SJSA1 (cell line): ENCODE data around the gene OSTC. TPM values are rescaled to one million over a fixed set of nuclear protein-coding genes. Genes with fewer than 3 reads are reported as not detected.

Source experiments
- DNase-seq, 2 experiments: peaks; one replicate each; pipeline ENCODE4 v3.0.0-alpha.2; 2015 to 2020; ENCODE audit warnings: low spot score in 2 of 2, low read depth in 1 of 2
- H3K27ac ChIP-seq: fragments of 250-450 bp; sonication (Bioruptor Pico); 2 replicates; pipeline ENCODE4 v1.5.1; 2020; ENCODE audit warnings: mild to moderate bottlenecking, moderate library complexity
- H3K27me3 ChIP-seq: fragments of 250-450 bp; sonication (Bioruptor Pico); replicated peaks from 2 replicates; pipeline ENCODE4 v1.5.1; 2020; ENCODE audit warnings: mild to moderate bottlenecking, moderate library complexity
- H3K36me3 ChIP-seq: fragments of 250-450 bp; sonication (Bioruptor Pico); 2 replicates; pipeline ENCODE4 v1.5.1; 2020; ENCODE audit warnings: mild to moderate bottlenecking
- H3K4me1 ChIP-seq: fragments of 250-450 bp; sonication (Bioruptor Pico); replicated peaks from 2 replicates; pipeline ENCODE4 v1.6.1; 2021; ENCODE audit warnings: mild to moderate bottlenecking
- H3K4me3 ChIP-seq: fragments of 250-450 bp; sonication (Bioruptor Pico); 2 replicates; pipeline ENCODE4 v1.5.1; 2020; ENCODE audit warnings: mild to moderate bottlenecking
- H3K9me3 ChIP-seq: fragments of 250-450 bp; sonication (Bioruptor Pico); replicated peaks from 2 replicates; pipeline ENCODE4 v1.5.1; 2020; ENCODE audit warnings: mild to moderate bottlenecking
- total RNA-seq: library from RNA; depleted of rRNA; stranded (reverse); fragments of >200 nt; shearing (Covaris generic); gene quantifications from 2 replicates; pipeline ENCODE4 v1.2.3, GENCODE V29; 2014; rRNA removed

Gene OSTC
- total RNA-seq: 266 and 503 TPM in 2 replicates

- peak within 1 kb of the TSS; percentile 67 for H3K4me3 ChIP-seq
- DNase-seq: peak; percentile 96
- H3K4me1 ChIP-seq: peaks cover 5% of the 10 kb centered on the region
- peak within 1 kb of the TSS; percentile 97 for H3K27ac ChIP-seq
- no peaks in the 10 kb centered on the region for H3K27me3 ChIP-seq
- peaks cover 28% of the 10 kb centered on the region for H3K36me3 ChIP-seq
- no peaks in the 10 kb centered on the region for H3K9me3 ChIP-seq
These were observed at the start of gene OSTC for GRCh38 chr4:108650212-108651013. OSTC (plus strand) TSS chr4:108650599; CDS start chr4:108650656, 57 bp downstream.

- H3K4me3 ChIP-seq: no peak overlapping the region
- H3K9me3 ChIP-seq: no peaks in the 10 kb centered on the region
- H3K27ac ChIP-seq: no peak overlapping the region
- H3K4me1 ChIP-seq: no peaks in the 10 kb centered on the region
- H3K36me3 ChIP-seq: no peaks in the 10 kb centered on the region
- DNase-seq: no peak
- H3K27me3 ChIP-seq: no peaks in the 10 kb centered on the region
These were observed 49.3 kb upstream of the OSTC start for GRCh38 chr4:108601106-108601505.

GRCh38 chr4:108601532-108601931, 48.9 kb upstream of the OSTC start:
- no peak for DNase-seq
- Histone ChIP-seq H3K36me3 (no peaks in the 10 kb centered on the region), H3K9me3 (no peaks in the 10 kb centered on the region), H3K27me3 (no peaks in the 10 kb centered on the region), H3K27ac (no peak overlapping the region), H3K4me3 (no peak overlapping the region), H3K4me1 (no peaks in the 10 kb centered on the region)

- DNase-seq: no peak
- H3K36me3 ChIP-seq: no peaks in the 10 kb centered on the region
- H3K27ac ChIP-seq: no peak overlapping the region
- no peaks in the 10 kb centered on the region for H3K9me3 ChIP-seq
- no peak overlapping the region for H3K4me3 ChIP-seq
- H3K27me3 ChIP-seq: no peaks in the 10 kb centered on the region
- no peaks in the 10 kb centered on the region for H3K4me1 ChIP-seq
These were observed 48.2 kb upstream of the OSTC start for GRCh38 chr4:108602163-108602562.

- H3K27me3 ChIP-seq: no peaks in the 10 kb centered on the region
- DNase-seq: no peak
These were observed 43.2 kb upstream of the OSTC start for GRCh38 chr4:108607079-108607815.

GRCh38 chr4:108611365-108611764, 39.0 kb upstream of the OSTC start:
- Histone ChIP-seq H3K27me3 (no peaks in the 10 kb centered on the region), H3K36me3 (no peaks in the 10 kb centered on the region), H3K4me3 (peak overlapping the region; percentile 8; the same call in 1 of the 2 replicates), H3K4me1 (no peaks in the 10 kb centered on the region), H3K9me3 (no peaks in the 10 kb centered on the region), H3K27ac (no peak overlapping the region)
- no peak for DNase-seq

More at GRCh38 chr4:108607079-108607815, 43.2 kb upstream of the OSTC start:
- Histone ChIP-seq H3K4me3 (no peak overlapping the region), H3K27ac (no peak overlapping the region), H3K9me3 (no peaks in the 10 kb centered on the region), H3K36me3 (no peaks in the 10 kb centered on the region), H3K4me1 (no peaks in the 10 kb centered on the region)

GRCh38 chr4:108612365-108612764, 38.0 kb upstream of the OSTC start:
- Histone ChIP-seq H3K4me1 (no peaks in the 10 kb centered on the region), H3K27ac (no peak overlapping the region), H3K36me3 (no peaks in the 10 kb centered on the region), H3K9me3 (no peaks in the 10 kb centered on the region), H3K27me3 (no peaks in the 10 kb centered on the region), H3K4me3 (no peak overlapping the region)
- no peak for DNase-seq

GRCh38 chr4:108619372-108620100, 30.9 kb upstream of the OSTC start:
- H3K9me3 ChIP-seq: no peaks in the 10 kb centered on the region
- DNase-seq: no peak
- H3K36me3 ChIP-seq: peaks cover 39% of the 10 kb centered on the region
- no peak overlapping the region for H3K27ac ChIP-seq
- no peaks in the 10 kb centered on the region for H3K27me3 ChIP-seq
- H3K4me3 ChIP-seq: peak overlapping the region; percentile 61
- H3K4me1 ChIP-seq: peaks cover 10% of the 10 kb centered on the region; the same call in 1 of the 2 replicates

GRCh38 chr4:108620101-108620932, 30.1 kb upstream of the OSTC start, which contains the start of gene RPL34:
RPL34 (plus strand) TSS chr4:108620576; CDS start chr4:108621960, 1,384 bp downstream.
- Histone ChIP-seq H3K27me3 (no peaks in the 10 kb centered on the region), H3K9me3 (no peaks in the 10 kb centered on the region), H3K36me3 (peaks cover 47% of the 10 kb centered on the region), H3K27ac (peak within 1 kb of the TSS; percentile 66), H3K4me1 (peaks cover 10% of the 10 kb centered on the region; the same call in 1 of the 2 replicates), H3K4me3 (peak within 1 kb of the TSS; percentile 61)
- DNase-seq: peak; percentile 94 to 96

- H3K27ac ChIP-seq: peak overlapping the region; percentile 66
- no peaks in the 10 kb centered on the region for H3K9me3 ChIP-seq
- H3K27me3 ChIP-seq: no peaks in the 10 kb centered on the region
- DNase-seq: no peak
- H3K36me3 ChIP-seq: peaks cover 56% of the 10 kb centered on the region
- H3K4me3 ChIP-seq: peak overlapping the region; percentile 61
- H3K4me1 ChIP-seq: peaks cover 10% of the 10 kb centered on the region; the same call in 1 of the 2 replicates
These were observed 29.2 kb upstream of the OSTC start for GRCh38 chr4:108620933-108621905.

GRCh38 chr4:108622022-108622421, 28.4 kb upstream of the OSTC start:
- Histone ChIP-seq H3K27ac (no peak overlapping the region), H3K4me3 (no peak overlapping the region; the same call in 1 of the 2 replicates), H3K36me3 (peaks cover 64% of the 10 kb centered on the region), H3K27me3 (no peaks in the 10 kb centered on the region), H3K4me1 (peaks cover 10% of the 10 kb centered on the region; the same call in 1 of the 2 replicates), H3K9me3 (no peaks in the 10 kb centered on the region)
- DNase-seq: no peak

GRCh38 chr4:108622828-108623227, 27.6 kb upstream of the OSTC start:
- Histone ChIP-seq H3K27ac (no peak overlapping the region), H3K36me3 (peaks cover 72% of the 10 kb centered on the region), H3K27me3 (no peaks in the 10 kb centered on the region), H3K4me3 (no peak overlapping the region), H3K4me1 (peaks cover 10% of the 10 kb centered on the region; the same call in 1 of the 2 replicates), H3K9me3 (no peaks in the 10 kb centered on the region)
- no peak for DNase-seq
